CD4-positive, alpha-beta T cell treated with Interleukin-4 for 4 hours (primary cell): ENCODE measurements around the gene NECTIN3.

Experiments
- DNase-seq: peaks from one replicate; pipeline ENCODE4 v3.0.0-alpha.2; 2020

The NECTIN3 gene

DNA sequence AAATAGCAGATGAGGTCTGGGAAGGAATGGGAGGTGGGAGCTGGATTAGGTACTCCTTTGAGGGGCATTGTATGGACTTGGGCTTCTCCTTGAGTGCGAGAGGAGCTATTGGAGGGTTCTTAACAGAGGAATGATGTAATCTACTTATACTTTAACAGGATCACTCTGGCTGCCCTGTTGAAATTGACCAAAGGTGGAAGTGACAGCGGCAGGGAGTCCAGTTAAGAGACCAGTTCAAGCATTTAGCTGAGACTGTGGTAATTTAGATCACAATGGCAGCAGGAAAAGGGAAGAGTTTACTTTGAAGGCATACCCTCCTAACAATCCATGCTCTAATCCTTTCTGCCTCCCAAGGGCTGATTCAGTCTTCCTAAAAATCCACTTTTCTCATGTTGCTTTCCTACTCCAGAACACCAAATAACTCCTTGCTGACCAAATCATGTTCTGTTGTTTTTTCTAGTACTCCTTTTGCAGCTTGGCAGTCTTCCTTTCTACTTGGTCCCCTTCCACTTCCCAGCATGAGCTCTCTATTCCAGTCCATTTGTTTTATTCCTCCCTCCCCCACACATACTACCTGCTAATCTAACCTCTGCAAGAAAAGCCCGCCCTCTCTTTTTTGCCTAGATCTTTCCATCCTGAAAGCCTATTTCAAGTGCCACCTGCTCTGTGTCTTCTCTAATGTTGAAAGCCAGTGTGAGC, 139.4 kb downstream of the NECTIN3 start:
- no peak for DNase-seq

DNA sequence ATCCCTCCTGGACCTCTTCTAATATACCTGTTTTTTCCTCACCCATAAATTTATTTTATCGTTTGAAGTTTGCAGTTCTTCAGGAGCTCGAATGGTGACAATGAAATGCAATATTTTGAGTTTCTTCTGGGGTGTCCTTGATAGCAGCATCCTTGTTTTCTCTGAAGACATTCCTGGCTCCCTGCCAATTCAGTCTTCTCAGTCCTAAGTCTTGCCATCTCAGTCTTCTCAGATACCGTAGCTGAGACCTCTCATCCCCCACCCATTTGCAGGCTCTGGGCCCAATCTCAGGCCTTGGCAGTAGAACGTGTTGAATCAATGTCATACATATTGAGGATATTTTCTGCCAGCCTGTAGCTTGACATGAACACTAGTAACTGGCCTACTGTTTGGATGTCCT, 140.9 kb downstream of the NECTIN3 start:
- no peak for DNase-seq

DNA sequence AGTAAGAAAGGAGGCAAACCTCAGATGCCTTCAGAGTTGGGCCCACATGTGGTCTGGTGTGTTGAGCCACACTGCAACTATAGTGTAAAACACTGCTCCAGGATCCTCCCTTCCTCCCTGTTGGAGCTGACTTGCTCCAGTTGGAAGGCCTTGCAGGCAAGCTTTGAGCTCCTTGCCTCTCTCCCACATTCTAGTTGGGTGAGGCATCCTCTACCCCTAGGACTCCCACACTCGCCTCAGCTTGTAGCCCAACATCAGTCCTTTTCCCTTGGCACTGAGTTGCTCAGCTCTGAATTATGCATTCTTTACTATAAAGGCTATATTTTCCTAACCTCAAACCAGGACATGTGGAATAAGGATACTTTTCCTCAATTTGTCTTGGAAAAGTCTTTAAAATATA, 143.9 kb downstream of the NECTIN3 start:
- DNase-seq, result no peak

DNA sequence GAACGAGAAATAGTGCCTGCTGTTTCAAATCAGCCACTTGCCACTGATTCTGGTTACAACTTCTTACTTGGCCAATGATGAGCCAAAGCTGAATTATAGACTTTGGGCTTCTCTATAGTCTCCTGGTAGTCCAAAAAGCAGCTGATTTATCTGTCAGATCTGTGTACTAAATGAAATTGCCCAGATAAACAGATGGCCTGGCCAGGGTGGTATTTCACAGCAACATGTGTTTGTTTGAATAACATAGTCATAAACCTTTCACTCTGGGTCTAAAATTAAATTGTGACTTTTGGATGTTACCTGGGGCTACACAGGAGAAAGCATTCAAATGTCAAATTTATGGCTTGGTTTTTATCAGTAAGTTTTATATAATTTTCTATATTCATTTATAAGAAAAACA, 147.0 kb downstream of the NECTIN3 start:
- no peak for DNase-seq

DNA sequence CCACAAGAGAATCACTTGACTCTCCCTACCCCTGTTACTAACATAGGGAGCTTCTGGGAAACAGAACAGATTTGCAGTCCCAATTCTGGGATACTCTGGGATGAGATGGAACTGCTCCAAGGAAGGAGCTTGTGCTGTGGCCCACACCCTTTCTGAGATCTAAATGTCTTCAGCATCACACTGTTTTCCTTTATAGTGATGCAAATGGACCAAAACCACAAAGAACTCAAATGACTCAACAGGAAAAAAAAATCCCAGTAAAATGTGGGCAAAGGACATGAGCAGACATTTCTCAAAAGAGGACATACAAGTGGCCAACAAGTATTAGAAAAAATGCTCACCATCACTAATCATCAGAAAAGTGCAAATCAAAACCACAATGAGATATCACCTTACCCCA, 155.6 kb downstream of the NECTIN3 start:
- no peak for DNase-seq

DNA sequence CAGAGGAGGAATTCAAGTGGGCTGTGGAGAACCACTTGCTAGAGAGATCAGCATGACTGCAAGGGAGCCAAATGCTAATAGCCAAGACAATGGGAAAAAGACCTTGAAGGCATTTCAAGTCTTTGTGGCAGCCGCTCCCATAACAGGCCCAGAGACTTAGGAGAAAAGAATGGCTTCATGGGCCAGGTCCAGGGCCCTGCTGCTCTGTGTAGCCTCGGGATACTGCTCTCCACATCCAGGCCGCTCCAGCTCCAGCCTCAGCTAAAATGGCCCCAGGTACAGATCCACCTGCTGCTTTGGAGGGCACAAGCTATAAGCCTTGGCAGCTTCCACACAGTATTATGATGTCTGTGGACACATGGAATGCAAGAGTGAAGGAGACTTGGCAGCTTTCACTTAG, 157.7 kb downstream of the NECTIN3 start:
- DNase-seq, result no peak

DNA sequence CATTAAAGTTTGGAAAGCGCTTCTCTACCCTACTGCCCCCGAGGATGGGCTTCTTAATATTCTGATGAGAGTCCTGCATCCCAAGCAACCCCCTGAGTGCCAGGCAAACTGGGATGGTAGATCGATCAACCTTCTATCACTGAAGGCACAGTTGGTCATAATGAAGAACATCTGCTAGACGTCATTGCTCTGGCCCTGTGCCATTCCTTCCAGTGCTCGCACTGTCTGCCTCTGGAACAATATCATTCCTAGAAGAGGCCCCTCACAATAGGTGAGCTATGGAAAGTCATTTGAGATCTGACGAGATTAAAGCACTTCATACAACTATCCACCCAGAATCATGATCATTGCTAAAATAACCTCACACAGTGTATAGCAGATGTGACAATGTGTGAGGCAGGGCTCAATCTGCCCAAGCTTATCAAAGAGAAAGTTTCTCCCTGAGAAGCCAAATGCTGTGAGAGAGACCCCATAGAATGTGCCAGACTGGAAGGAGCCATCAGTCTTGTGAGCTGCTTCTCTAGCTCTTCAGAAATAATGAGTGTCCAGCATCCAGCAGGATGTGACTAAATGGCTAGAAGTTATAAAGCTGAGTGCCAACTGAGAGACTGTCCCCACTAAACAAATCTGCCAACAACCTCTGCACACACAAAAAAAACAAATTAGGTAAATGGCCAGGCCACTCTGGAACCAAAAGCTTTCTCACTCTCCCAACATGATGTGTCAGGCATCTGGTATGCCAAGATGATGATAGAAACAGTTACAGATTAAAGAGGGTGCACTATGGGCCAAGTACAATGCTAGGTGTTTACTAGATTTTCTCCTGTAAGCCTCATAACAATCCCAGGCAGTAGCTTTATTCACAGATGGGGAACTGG, 165.5 kb downstream of the NECTIN3 start:
- DNase-seq, result no peak

DNA sequence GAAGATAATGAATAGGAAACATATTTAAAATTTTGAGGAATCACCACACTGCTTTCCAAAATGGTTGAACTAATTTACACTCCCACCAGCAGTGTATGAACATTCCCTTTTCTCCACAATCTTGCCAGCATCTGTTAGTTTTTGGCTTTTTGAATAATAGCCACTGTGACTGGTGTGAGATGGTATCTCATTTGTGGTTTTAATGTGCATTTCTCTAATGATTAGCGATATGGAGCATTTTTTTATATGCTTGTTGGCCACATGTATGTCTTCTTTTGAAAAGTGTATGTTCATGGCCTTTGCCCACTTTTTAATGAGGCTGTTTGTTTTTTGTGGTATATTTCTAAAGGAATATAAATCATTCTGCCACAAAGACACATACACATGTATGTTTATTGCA, 166.3 kb downstream of the NECTIN3 start:
- no peak for DNase-seq

DNA sequence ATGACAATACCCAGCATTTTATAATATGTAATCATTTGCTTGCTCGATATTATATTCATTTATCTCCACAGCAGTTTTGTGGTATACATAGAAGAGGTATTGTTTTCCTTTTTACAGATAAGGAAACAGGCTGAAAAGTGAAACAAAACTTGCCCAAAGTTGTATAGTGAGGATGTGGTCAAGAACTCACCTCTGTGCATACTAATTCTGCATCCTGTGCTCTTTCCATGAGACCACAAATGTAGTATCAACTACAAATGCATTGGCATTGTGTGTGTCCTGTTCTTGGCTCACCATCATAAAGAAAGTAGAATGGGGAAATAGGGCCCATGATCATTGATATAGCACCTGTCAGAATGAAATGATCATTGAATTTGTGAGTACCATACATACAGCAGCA, 167.3 kb downstream of the NECTIN3 start:
- DNase-seq, result peak; percentile 49

DNA sequence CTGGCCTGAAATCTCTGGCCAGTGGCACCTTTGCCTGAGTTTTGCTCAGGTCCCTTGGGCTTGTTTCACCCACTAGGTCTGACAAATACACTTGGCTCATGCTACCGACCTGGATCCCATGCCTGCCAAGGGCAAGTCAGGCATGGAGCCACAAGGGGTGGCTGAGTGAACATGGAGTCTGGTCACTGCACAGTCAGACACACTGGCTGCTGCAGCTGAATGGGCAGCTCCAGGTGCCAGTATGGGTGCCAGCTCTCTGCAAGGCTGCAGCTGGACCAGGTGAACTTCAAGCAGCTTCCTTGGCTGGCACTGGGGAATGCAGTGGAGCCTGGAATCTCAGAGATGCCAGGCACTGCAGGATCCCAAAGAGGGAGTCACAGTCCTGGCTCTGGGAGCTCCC, 170.3 kb downstream of the NECTIN3 start:
- no peak for DNase-seq
